ENCODE results near the gene LHCGR. TPM values are rescaled to one million over a fixed set of nuclear protein-coding genes. Genes with fewer than 3 reads are reported as not detected.

Gene LHCGR
- polyA plus RNA-seq, 1 of the 3 experiments (the other 2 are of a cell fraction), result not detected

- H3K9me2 ChIP-seq, result no peaks in the 10 kb centered on the region
- H3K9ac ChIP-seq, result no peak overlapping the region
- peaks cover 10% of the 10 kb centered on the region for H3F3A ChIP-seq (replicated peaks; ENCODE audit: insufficient read depth)
- no peaks in the 10 kb centered on the region for H3K79me2 ChIP-seq (ENCODE audit: insufficient read depth)
- H3K4me1 ChIP-seq (ENCODE audit: control insufficient read depth in 1 of 2, insufficient read depth in 2 of 2, low read depth in 1 of 2, low read length in 1 of 2), result peaks cover 0 to 7% of the 10 kb centered on the region in 2 experiments; a peak in 2 of 4 replicates
- peak overlapping the region; percentile 51; the same call in 1 of the 2 replicates for H3K4me2 ChIP-seq
- H2AFZ ChIP-seq (ENCODE audit: low read depth), result no peak overlapping the region
- H3K4me3 ChIP-seq (ENCODE audit: low read depth in 2 of 2, low read length in 1 of 2), result no peak overlapping the region
- ChIA-PET CTCF (no interaction called here), POLR2A (no interaction called here)
- H3K9me3 ChIP-seq, result no peaks in the 10 kb centered on the region
- DNase-seq, result no peak
- H3K27ac ChIP-seq (ENCODE audit: low read depth in 2 of 2, low read length in 1 of 2), result peak overlapping the region in 1 of 2 experiments; percentile 12; a peak in 1 of 4 replicates
- H3K36me3 ChIP-seq (replicated peaks in 1 of 2; ENCODE audit: control insufficient read depth in 1 of 2, insufficient read depth in 2 of 2, low read length in 1 of 2), result no peaks in the 10 kb centered on the region
- no peaks in the 10 kb centered on the region for H3K27me3 ChIP-seq (ENCODE audit: insufficient read depth)
- H4K20me1 ChIP-seq (ENCODE audit: insufficient read depth), result no peaks in the 10 kb centered on the region
- 11% methylated on average over 4 of the region's 4 CpGs for WGBS (ENCODE audit: low lambda C conversion rate)
- TF ChIP-seq ELF1 (IDR thresholded peaks at IDR 0.05), result no peak
- TF ChIP-seq SIN3A (IDR thresholded peaks at IDR 0.05; ENCODE audit: borderline replicate concordance, low read depth, low read length), result peak; percentile 36; the same call in 1 of the 2 replicates
- no peak for TF ChIP-seq EZH2phosphoT487 (IDR thresholded peaks at IDR 0.05; ENCODE audit: borderline replicate concordance, low read depth)
- TF ChIP-seq CHD2 (IDR thresholded peaks at IDR 0.05; ENCODE audit: low read length, partially characterized antibody), result no peak
- peak; percentile 81 for TF ChIP-seq MEF2A (IDR thresholded peaks at IDR 0.05; ENCODE audit: borderline replicate concordance, low read depth)
- no peak for TF ChIP-seq FOXJ3 (CRISPR knock-in tag; IDR thresholded peaks at IDR 0.05)
- TF ChIP-seq TAF1 (IDR thresholded peaks at IDR 0.05; ENCODE audit: borderline replicate concordance, low read depth, low read length), result no peak
- no peak for TF ChIP-seq RAD21 (IDR thresholded peaks at IDR 0.05; ENCODE audit: low read length)
- no peak for TF ChIP-seq RXRA (IDR thresholded peaks at IDR 0.05; ENCODE audit: borderline replicate concordance, low read depth)
- TF ChIP-seq REST (IDR thresholded peaks at IDR 0.05; ENCODE audit: low read depth, low read length), result no peak
- TF ChIP-seq FOXM1 (IDR thresholded peaks at IDR 0.05; ENCODE audit: low read depth), result no peak
- no peak for TF ChIP-seq CTCF (IDR thresholded peaks at IDR 0.05)
- peak; percentile 48; the same call in 1 of the 2 replicates for TF ChIP-seq POLR2AphosphoS5 (IDR thresholded peaks at IDR 0.05; ENCODE audit: low read depth, low read length)
- peak in 1 of 2 experiments; percentile 23; a peak in 1 of 4 replicates for TF ChIP-seq EP300 (IDR thresholded peaks at IDR 0.05; ENCODE audit: borderline replicate concordance in 1 of 2, low read depth in 1 of 2, low read length in 1 of 2)
- TF ChIP-seq RCOR1 (IDR thresholded peaks at IDR 0.05; ENCODE audit: low read length), result no peak
- TF ChIP-seq JUND (IDR thresholded peaks at IDR 0.05), result peak; percentile 55
- TF ChIP-seq YY1 (IDR thresholded peaks at IDR 0.05; ENCODE audit: low read depth), result no peak
- no peak for TF ChIP-seq SMC3 (IDR thresholded peaks at IDR 0.05; ENCODE audit: low read depth, low read length)
- TF ChIP-seq FOSL2 (IDR thresholded peaks at IDR 0.05; ENCODE audit: borderline replicate concordance, low read depth), result no peak
- TF ChIP-seq MAX (IDR thresholded peaks at IDR 0.05; ENCODE audit: low read depth), result no peak
- no peak for TF ChIP-seq NRF1 (IDR thresholded peaks at IDR 0.05; ENCODE audit: low read depth, low read length)
- peak; percentile 73 for TF ChIP-seq PBX3 (IDR thresholded peaks at IDR 0.05)
- no peak for TF ChIP-seq USF2 (IDR thresholded peaks at IDR 0.05; ENCODE audit: borderline replicate concordance, low read depth, low read length)
- TF ChIP-seq TCF12 (IDR thresholded peaks at IDR 0.05), result peak; percentile 97
- TF ChIP-seq RFX5 (IDR thresholded peaks at IDR 0.05; ENCODE audit: low read length), result no peak
- no peak for TF ChIP-seq USF1 (IDR thresholded peaks at IDR 0.05; ENCODE audit: borderline replicate concordance, low read depth)
- TF ChIP-seq MXI1 (IDR thresholded peaks at IDR 0.05; ENCODE audit: low read depth, low read length), result no peak
These were observed 104.2 kb downstream of the LHCGR start for GRCh38 chr2:48651158-48651790.
